ENCODE results near the gene PDE1C.

PDE1C gene

GRCh38 chr7:31986878-31987518 lies 83.2 kb downstream of the PDE1C start:
- DNase-seq: no peak

GRCh38 chr7:31982962-31983361 lies 87.2 kb downstream of the PDE1C start:
- no peak for DNase-seq

- no peak for DNase-seq
Observed at GRCh38 chr7:31981874-31982390, 88.3 kb downstream of the PDE1C start.

DNA sequence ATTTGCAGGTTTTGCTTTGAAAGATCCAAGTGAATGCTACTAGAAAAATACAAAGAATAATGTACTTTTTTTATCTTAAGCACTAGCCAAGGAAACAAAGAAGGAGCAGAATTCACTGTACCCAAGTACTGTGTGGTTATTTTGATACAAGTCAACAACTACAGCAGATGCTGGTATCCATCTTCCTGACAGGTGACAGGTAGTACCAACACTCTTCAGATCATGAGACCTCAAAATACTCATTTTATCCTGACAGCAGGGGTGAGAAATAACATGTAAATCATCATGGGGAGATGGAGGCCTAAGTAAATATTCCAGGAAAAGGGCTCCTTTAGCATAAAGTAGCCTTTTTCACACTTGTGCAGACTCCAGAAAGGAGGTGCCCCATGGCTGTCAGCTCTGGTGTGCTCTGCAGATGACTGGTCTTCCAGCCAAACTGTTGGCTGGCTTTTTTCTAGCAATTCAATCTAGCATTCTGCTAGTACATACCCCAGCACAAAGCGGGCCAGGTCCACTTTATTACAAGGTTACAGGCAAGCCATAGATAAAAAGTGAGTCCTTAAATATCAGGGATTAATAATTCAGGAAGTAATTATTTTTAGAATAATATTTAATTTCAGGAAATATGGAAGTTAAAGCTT lies 90.4 kb downstream of the PDE1C start:
- no peak for DNase-seq

- DNase-seq: no peak
Observed at GRCh38 chr7:31975546-31975945, 94.7 kb downstream of the PDE1C start.

- no peak for DNase-seq
Observed at GRCh38 chr7:31974351-31974750, 95.9 kb downstream of the PDE1C start.

DNA sequence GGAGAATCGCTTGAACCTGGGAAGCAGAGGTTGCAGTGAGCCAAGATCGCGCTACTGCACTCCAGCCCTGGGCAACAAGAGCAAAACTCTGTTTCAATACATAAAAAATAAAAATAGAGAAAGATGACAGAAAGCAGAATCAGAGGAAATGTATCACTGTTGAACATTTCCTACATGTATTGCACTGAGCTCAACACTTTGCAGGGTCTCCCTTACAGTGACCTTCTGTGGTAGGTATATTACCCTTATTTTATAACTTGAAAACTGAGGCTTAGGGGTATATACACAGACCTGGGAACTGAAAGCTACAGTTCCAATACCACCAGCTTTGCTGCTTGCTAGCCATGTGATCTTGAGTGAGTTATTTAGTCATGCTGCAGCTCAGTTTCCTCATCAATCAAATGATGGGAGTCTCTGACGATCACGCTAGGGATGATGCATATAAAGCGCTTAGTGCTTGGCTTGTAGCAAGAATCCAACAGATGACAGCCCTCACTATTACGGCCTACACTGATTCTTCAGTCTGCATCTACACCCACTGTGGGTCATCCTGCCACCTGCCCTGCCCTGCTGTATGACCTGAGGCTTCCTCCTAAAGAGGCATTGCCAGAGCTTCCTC lies 99.0 kb downstream of the PDE1C start:
- DNase-seq: no peak

- no peak for DNase-seq
Observed at GRCh38 chr7:31970501-31970900, 99.7 kb downstream of the PDE1C start.

- no peak for DNase-seq
Observed at GRCh38 chr7:31963569-31964175, 106.5 kb downstream of the PDE1C start.

GRCh38 chr7:31962246-31962645 lies 108.0 kb downstream of the PDE1C start:
- no peak for DNase-seq

- no peak for DNase-seq
Observed at GRCh38 chr7:31958226-31958625, 112.0 kb downstream of the PDE1C start.

- no peak for DNase-seq
Observed at GRCh38 chr7:31957756-31958155, 112.5 kb downstream of the PDE1C start.

GRCh38 chr7:31957090-31957720 lies 113.0 kb downstream of the PDE1C start:
- DNase-seq: no peak

- DNase-seq: no peak
Observed at GRCh38 chr7:31955641-31956040, 114.6 kb downstream of the PDE1C start.

GRCh38 chr7:31955021-31955420 lies 115.2 kb downstream of the PDE1C start:
- DNase-seq: no peak

DNA sequence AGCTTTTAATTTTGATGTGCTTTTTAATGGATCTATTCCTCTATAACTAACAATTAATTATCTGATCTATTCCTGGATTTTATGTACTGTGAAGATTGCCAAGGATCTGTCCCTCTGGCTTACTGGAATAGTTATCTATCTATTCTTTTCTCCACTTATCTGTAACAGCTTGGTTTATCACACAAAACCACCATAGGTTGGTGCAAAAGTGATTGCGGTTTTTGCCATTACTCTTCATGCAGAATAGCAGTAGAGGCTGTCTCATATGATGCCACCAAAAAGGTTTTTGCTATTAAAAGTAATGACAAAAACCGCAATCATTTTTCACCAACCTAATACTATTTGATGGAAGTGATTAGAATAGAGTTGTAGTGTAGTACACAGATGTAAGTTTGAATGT lies 115.7 kb downstream of the PDE1C start:
- no peak for DNase-seq

GRCh38 chr7:31953432-31953831 lies 116.8 kb downstream of the PDE1C start:
- no peak for DNase-seq

DNA sequence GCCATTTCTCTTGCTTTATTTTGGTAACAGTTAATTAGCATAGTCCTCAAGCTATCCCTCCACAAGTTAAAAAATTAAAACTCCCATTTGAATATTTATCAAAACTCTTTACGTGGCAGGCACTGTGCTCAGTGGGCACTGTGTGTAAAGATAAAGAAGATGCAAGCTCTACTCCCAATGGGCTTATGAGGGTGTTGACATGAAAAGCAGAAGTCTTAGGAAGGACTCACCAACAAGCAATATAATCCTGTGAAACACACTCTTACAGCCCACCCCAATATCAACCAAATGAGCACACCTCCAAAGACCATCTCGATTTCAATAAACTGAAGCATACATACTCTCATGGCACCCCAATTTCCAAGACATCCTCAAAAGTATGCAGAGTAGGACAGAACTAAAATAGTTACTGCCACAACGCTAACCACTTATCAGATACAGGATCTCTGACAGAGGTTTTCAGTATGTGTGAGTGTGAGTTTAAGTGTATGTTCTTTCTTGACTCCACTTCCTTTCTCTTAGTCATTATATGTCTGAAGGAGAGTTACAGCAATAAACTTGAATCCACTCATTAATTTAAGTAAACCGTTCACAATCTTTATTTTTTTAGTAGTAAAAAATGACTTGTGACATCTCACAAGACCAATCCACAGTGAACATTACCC lies 120.0 kb downstream of the PDE1C start:
- no peak for DNase-seq

- DNase-seq: no peak
Observed at GRCh38 chr7:31948029-31948428, 122.2 kb downstream of the PDE1C start.

GRCh38 chr7:31940167-31940566 lies 130.0 kb downstream of the PDE1C start:
- DNase-seq: no peak

GRCh38 chr7:31939076-31939475 lies 131.1 kb downstream of the PDE1C start:
- no peak for DNase-seq

GRCh38 chr7:31938650-31939049 lies 131.6 kb downstream of the PDE1C start:
- DNase-seq: no peak

DNA sequence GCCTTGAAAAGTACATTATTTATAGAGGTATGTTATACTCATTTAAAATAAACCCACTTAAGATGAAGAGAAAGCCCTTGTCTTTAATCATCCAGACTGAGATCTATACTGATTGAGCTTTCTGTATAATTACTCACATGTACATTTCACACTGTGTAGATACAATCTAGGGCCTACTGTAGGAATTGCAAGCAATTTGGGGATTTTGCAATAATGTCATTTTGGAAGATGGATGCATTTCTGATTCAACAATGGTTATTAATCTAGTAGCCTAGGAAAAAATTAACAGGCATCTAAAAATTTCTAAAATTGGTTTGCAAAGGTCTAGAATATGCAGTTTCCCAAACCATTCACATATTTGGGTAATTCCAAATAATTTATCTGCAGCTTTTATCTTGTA lies 132.2 kb downstream of the PDE1C start:
- no peak for DNase-seq
